ENCODE measurements around the gene CLHC1.

DNA sequence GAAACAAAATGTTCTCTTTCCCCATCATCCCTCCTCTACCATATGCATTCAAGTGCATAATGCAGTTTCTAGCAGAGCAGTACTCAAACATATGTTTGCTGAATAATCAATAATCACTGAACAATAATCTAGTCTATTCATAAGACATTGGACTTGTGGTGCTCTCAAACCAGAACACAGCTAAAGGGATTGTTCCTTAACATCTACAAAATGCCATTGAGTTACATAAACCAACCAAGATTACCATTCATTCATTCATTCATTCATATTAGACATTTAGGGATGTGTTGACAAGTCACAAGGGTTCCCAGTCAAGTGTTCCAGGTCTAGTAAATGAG lies 3.9 kb downstream of the CLHC1 start:
- TF ChIP-seq YY1 (IDR thresholded peaks at IDR 0.05; ENCODE audit: insufficient read depth, insufficient read length): no peak
- no peak for TF ChIP-seq ZNF274 (IDR thresholded peaks at IDR 0.05; ENCODE audit: low read depth, low read length)
- TF ChIP-seq SUZ12 (IDR thresholded peaks at IDR 0.05; ENCODE audit: extremely low read depth, insufficient read depth, insufficient read length): no peak

All from NT2/D1 (cell line).